RWPE1 (cell line): ENCODE results near the gene SLC9A5.

Source experiments
- CTCF ChIA-PET: fragments of 350-600 bp; sonication (Branson Sonifier 250); formaldehyde crosslinking; extraction: SDS; loops from one replicate; lab custom pipeline; 2021; lab: Yijun Ruan, JAX
- POLR2A ChIA-PET: fragments of 400-600 bp; formaldehyde crosslinking; extraction: SDS; loops from one replicate; lab custom pipeline; 2020; ENCODE audit warnings: antibody characterized with exemption; ENCODE audit not compliant: low non-redundant PET; lab: Yijun Ruan, JAX
- DNase-seq: peaks from one replicate; pipeline ENCODE4 v3.0.0; 2012; ENCODE audit warnings: low spot score
- H3K27ac ChIP-seq: fragments of 450-650 bp; 2 replicates; pipeline ENCODE4 v1.5.1; 2017
- CTCF ChIP-seq: fragments of 450-650 bp; conservative IDR thresholded peaks from 2 replicates; pipeline ENCODE4 v1.5.1; 2017; ENCODE audit warnings: low read depth, mild to moderate bottlenecking

Gene SLC9A5

GRCh38 chr16:67248401-67249177, at the start of gene SLC9A5:
Gene SLC9A5 (plus strand): TSS chr16:67248979. CDS start chr16:67249015, 36 bp downstream.
- no peak for DNase-seq
- ChIA-PET CTCF (interaction anchor here (0.7 to 1.5 kb wide), 5 partner anchors 12 to 179 kb away, joined by 3 read pairs; no protein-coding TSS in a partner anchor), POLR2A (interaction anchor here (0.9 kb wide), 1 partner anchor 29 kb away, joined by 4 read pairs; no protein-coding TSS in a partner anchor)
- peak within 1 kb of the TSS; percentile 92 for H3K27ac ChIP-seq
- peak; percentile 28; the same call in 1 of the 2 replicates for TF ChIP-seq CTCF

GRCh38 chr16:67199011-67199807, 49.6 kb upstream of the SLC9A5 start, which contains the start of gene ELMO3:
Gene ELMO3 (plus strand): TSS chr16:67199131. CDS start chr16:67199327, 196 bp downstream.
- ChIA-PET POLR2A (no interaction called here), CTCF (interaction anchor here (0.6 to 4.5 kb wide), 14 partner anchors 9 to 488 kb away, joined by 3 to 20 read pairs (median 4); partner anchors contain the start of genes FHOD1, NOL3 and TMEM208)
- peak within 1 kb of the TSS; percentile 92 for H3K27ac ChIP-seq
- DNase-seq, result peak; percentile 89
- TF ChIP-seq CTCF, result peak; percentile 71

GRCh38 chr16:67199808-67200198, 49.0 kb upstream of the SLC9A5 start:
- TF ChIP-seq CTCF, result peak; percentile 58
- H3K27ac ChIP-seq, result peak overlapping the region; percentile 92
- POLR2A ChIA-PET, result interaction anchor here (0.6 kb wide), 1 partner anchor 240 kb away, joined by 4 read pairs; no protein-coding TSS in a partner anchor
- DNase-seq, result peak; percentile 36
- CTCF ChIA-PET, result interaction anchor here (0.6 to 4.5 kb wide), 7 partner anchors 8 to 488 kb away, joined by 3 to 20 read pairs (median 4); partner anchors contain the start of gene NOL3

- ChIA-PET CTCF (interaction anchor here (0.6 to 4.5 kb wide), 2 partner anchors 11 to 22 kb away, joined by 3 to 19 read pairs; no protein-coding TSS in a partner anchor), POLR2A (interaction anchor here (0.6 kb wide), 1 partner anchor 240 kb away, joined by 4 read pairs; no protein-coding TSS in a partner anchor)
- H3K27ac ChIP-seq, result peak overlapping the region; percentile 92
- no peak for DNase-seq
- TF ChIP-seq CTCF, result no peak
Measured at GRCh38 chr16:67200491-67200890, 48.3 kb upstream of the SLC9A5 start.

- ChIA-PET POLR2A (interaction anchor here (0.7 kb wide), 1 partner anchor 45 kb away, joined by 5 read pairs; no protein-coding TSS in a partner anchor), CTCF (no interaction called here)
- DNase-seq, result no peak
- peak overlapping the region; percentile 28 for H3K27ac ChIP-seq
- no peak for TF ChIP-seq CTCF
Measured at GRCh38 chr16:67201411-67202345, 47.1 kb upstream of the SLC9A5 start.
